NOMO-1 treated with dmso at 0.1 percent for 144 hours (cell line): ENCODE results near the gene CHD9NB.
"Not testable (repeated sequence)": the region's sequence is repeated elsewhere in the genome, so short reads cannot be mapped to it uniquely, and the experiment has no call there.

ENCODE experiments used
- DNase-seq: peaks from one replicate; lab custom pipeline; 2025; ENCODE audit not compliant: unreplicated experiment; lab: John Stamatoyannopoulos, UW

The CHD9NB gene

GRCh38 chr16:53084141-53084541 is 31.4 kb upstream of the CHD9NB start:
- no peak for DNase-seq

- no peak for DNase-seq
Observed at GRCh38 chr16:53083119-53083518, 30.4 kb upstream of the CHD9NB start.

GRCh38 chr16:53082509-53082908 is 29.8 kb upstream of the CHD9NB start:
- DNase-seq = no peak

GRCh38 chr16:53081686-53082407 is 29.1 kb upstream of the CHD9NB start:
- no peak for DNase-seq

GRCh38 chr16:53081032-53081424 is 28.3 kb upstream of the CHD9NB start:
- no peak for DNase-seq

- no peak for DNase-seq
Observed at GRCh38 chr16:53080345-53081031, 27.8 kb upstream of the CHD9NB start.

GRCh38 chr16:53078765-53079485 is 26.2 kb upstream of the CHD9NB start:
- no peak for DNase-seq

GRCh38 chr16:53078247-53078646 is 25.6 kb upstream of the CHD9NB start:
- DNase-seq = no peak

- DNase-seq = not testable (repeated sequence)
Observed at GRCh38 chr16:53075461-53075860, 22.8 kb upstream of the CHD9NB start.

GRCh38 chr16:53074296-53074695 is 21.6 kb upstream of the CHD9NB start:
- not testable (repeated sequence) for DNase-seq

- no peak for DNase-seq
Observed at GRCh38 chr16:53073022-53073421, 20.3 kb upstream of the CHD9NB start.

- DNase-seq = no peak
Observed at GRCh38 chr16:53071748-53072301, 19.1 kb upstream of the CHD9NB start.

GRCh38 chr16:53069772-53070171 is 17.1 kb upstream of the CHD9NB start:
- no peak for DNase-seq

GRCh38 chr16:53068423-53068833 is 15.7 kb upstream of the CHD9NB start:
- DNase-seq = no peak

- no peak for DNase-seq
Observed at GRCh38 chr16:53067675-53068074, 15.0 kb upstream of the CHD9NB start.

- DNase-seq = no peak
Observed at GRCh38 chr16:53065461-53066061, 12.9 kb upstream of the CHD9NB start.

GRCh38 chr16:53064081-53064578 is 11.4 kb upstream of the CHD9NB start:
- DNase-seq = no peak

GRCh38 chr16:53061701-53062159 is 9.0 kb upstream of the CHD9NB start:
- peak; percentile 8 for DNase-seq

GRCh38 chr16:53061256-53061655 is 8.6 kb upstream of the CHD9NB start:
- no peak for DNase-seq

- no peak for DNase-seq
Observed at GRCh38 chr16:53059672-53060071, 7.0 kb upstream of the CHD9NB start.

GRCh38 chr16:53058882-53059281 is 6.2 kb upstream of the CHD9NB start:
- no peak for DNase-seq
